T-cell (primary cell): Measurements from ENCODE around the gene ADGRD1. TPM values are rescaled to one million over a fixed set of nuclear protein-coding genes. Genes with fewer than 3 reads are reported as not detected.

Source experiments
- ATAC-seq, 4 experiments: fragments of 200-7000 bp in 3 of 4; fragments of 150-1000 bp in 1 of 4; cut with Tn5 transposase; replicated peaks in 1 of 4; 1 replicate in 3 of 4; 2 replicates in 1 of 4; pipeline ENCODE4 v1.10.0; 2021; ENCODE audit warnings: moderate library complexity in 3 of 4, mild to moderate bottlenecking in 2 of 4, moderate number of reproducible peaks in 1 of 4
- CTCF ChIA-PET, 2 donors: fragments of 300-600 bp; sonication (Branson Sonifier 250); formaldehyde crosslinking; loops; one replicate each; lab custom pipeline; 2022; ENCODE audit warnings: antibody characterized with exemption in 2 of 2; lab: Charles Lee
- POLR2A ChIA-PET, 2 donors: fragments of 300-600 bp; sonication (Branson Sonifier 250); formaldehyde crosslinking; loops; one replicate each; lab custom pipeline; 2022; ENCODE audit warnings: antibody characterized with exemption in 2 of 2; lab: Charles Lee
- DNase-seq, 35 experiments: peaks; one replicate each; pipeline versions ENCODE4 v3.0.0 to v3.0.0-alpha.2; 2013 to 2023
- H3K27ac ChIP-seq: one replicate; pipeline ENCODE4 v1.5.1; 2013; ENCODE audit warnings: low read length
- H3K27me3 ChIP-seq, 2 experiments: replicated peaks in 1 of 2; 1 replicate in 1 of 2; 2 replicates in 1 of 2; pipeline versions ENCODE4 v1.6.1 to v1.7.0; 2013; ENCODE audit warnings: low read length in 1 of 2, mixed read lengths in 1 of 2; ENCODE audit not compliant: control insufficient read depth in 2 of 2, insufficient read depth in 2 of 2; ENCODE audit errors: extremely low read depth in 1 of 2
- H3K36me3 ChIP-seq, 2 donors: 1 replicate in 1 of 2; 2 replicates in 1 of 2; pipeline versions ENCODE4 v1.6.1 to v1.7.0; 2013; ENCODE audit warnings: low read length in 1 of 2; ENCODE audit not compliant: control insufficient read depth in 2 of 2, insufficient read depth in 1 of 2; ENCODE audit errors: extremely low read depth in 1 of 2
- H3K4me1 ChIP-seq, 2 experiments: 1 replicate in 1 of 2; 2 replicates in 1 of 2; pipeline versions ENCODE4 v1.6.1 to v1.7.0; 2013; ENCODE audit warnings: low read length in 2 of 2, mixed read lengths in 1 of 2; ENCODE audit not compliant: insufficient read depth in 2 of 2, control insufficient read depth in 1 of 2; ENCODE audit errors: extremely low read depth in 1 of 2
- H3K4me3 ChIP-seq, 2 donors: 1 replicate in 1 of 2; 2 replicates in 1 of 2; pipeline versions ENCODE4 v1.5.1 to v1.7.0; 2013; ENCODE audit warnings: mild to moderate bottlenecking in 2 of 2, low read length in 1 of 2, moderate library complexity in 1 of 2; ENCODE audit not compliant: control insufficient read depth in 1 of 2; ENCODE audit errors: extremely low read depth in 1 of 2
- H3K9me3 ChIP-seq: 2 replicates; pipeline ENCODE4 v1.7.0; 2013
- H3K27ac Mint-ChIP-seq, 2 donors: one replicate each; pipeline ENCODE4 v1.8.0; 2020 to 2021; ENCODE audit warnings: mild to moderate bottlenecking in 2 of 2, mixed read lengths in 2 of 2
- H3K27me3 Mint-ChIP-seq, 2 donors: one replicate each; pipeline ENCODE4 v1.8.0; 2021 to 2022; ENCODE audit warnings: mixed read lengths in 2 of 2
- H3K36me3 Mint-ChIP-seq: one replicate; pipeline ENCODE4 v1.8.0; 2021; ENCODE audit warnings: mixed read lengths
- H3K4me1 Mint-ChIP-seq, 3 donors: one replicate each; pipeline ENCODE4 v1.8.0; 2020 to 2022; ENCODE audit warnings: mixed read lengths in 3 of 3, mild to moderate bottlenecking in 1 of 3
- H3K4me3 Mint-ChIP-seq, 3 donors: one replicate each; pipeline ENCODE4 v1.8.0; 2020 to 2022; ENCODE audit warnings: mild to moderate bottlenecking in 3 of 3, mixed read lengths in 3 of 3, moderate library complexity in 3 of 3
- H3K9me3 Mint-ChIP-seq, 3 donors: one replicate each; pipeline ENCODE4 v1.8.0; 2020 to 2022; ENCODE audit warnings: mixed read lengths in 3 of 3
- WGBS: methylation state at CpG from one replicate; pipeline ENCODE4 v1.1.5; 2013; ENCODE audit warnings: missing lambda C conversion rate; ENCODE audit not compliant: insufficient coverage; 5-methylcytosine and 5-hydroxymethylcytosine counted together
- total RNA-seq, 35 experiments: library from RNA in 6 of 35; stranded (reverse) in 6 of 35; fragments of 120-200 nt in 1 of 35; gene quantifications; one replicate each; pipeline versions ENCODE4 v1.2.1 to v1.2.4 and lab custom pipeline; 2013 to 2026

The ADGRD1 gene
- total RNA-seq, 5 donors from 2014 or later (not counting 1 experiment from before 2014, with no cell fraction given) = 0.29 to 1.1 (median 0.43) TPM; not detected in 1

- Mint-ChIP-seq H3K4me3 (no peak overlapping the region), H3K27me3 (peaks cover 6 to 10% of the 10 kb centered on the region in 2 donors), H3K4me1 (peaks cover 0 to 14% (median 4%) of the 10 kb centered on the region in 3 donors), H3K9me3 (no peaks in the 10 kb centered on the region), H3K27ac (no peak overlapping the region), H3K36me3 (no peaks in the 10 kb centered on the region)
- H3K36me3 ChIP-seq = no peaks in the 10 kb centered on the region
- CTCF ChIA-PET = no interaction called here
- no peak overlapping the region for H3K4me3 ChIP-seq
- H3K27ac ChIP-seq = no peak overlapping the region
- WGBS = 88% methylated on average over 26 of the region's 28 CpGs
- peaks cover 0 to 7% of the 10 kb centered on the region in 2 experiments for H3K4me1 ChIP-seq
- ATAC-seq (no peak), DNase-seq (peak in 1 of 35 experiments; percentile 1)
- POLR2A ChIA-PET = no interaction called here
- H3K27me3 ChIP-seq = peaks cover 0 to 18% of the 10 kb centered on the region in 2 experiments
- no peaks in the 10 kb centered on the region for H3K9me3 ChIP-seq
Observed at GRCh38 chr12:131088701-131089530, 135.2 kb downstream of the ADGRD1 start.

GRCh38 chr12:131089531-131090273 lies 136.0 kb downstream of the ADGRD1 start:
- Histone ChIP-seq H3K4me1 (peaks cover 0 to 7% of the 10 kb centered on the region in 2 experiments), H3K36me3 (no peaks in the 10 kb centered on the region), H3K27ac (no peak overlapping the region), H3K27me3 (peaks cover 0 to 10% of the 10 kb centered on the region in 2 experiments), H3K9me3 (no peaks in the 10 kb centered on the region), H3K4me3 (no peak overlapping the region)
- ATAC-seq = no peak
- CTCF ChIA-PET = no interaction called here
- Mint-ChIP-seq H3K9me3 (no peaks in the 10 kb centered on the region), H3K27me3 (peaks cover 5 to 8% of the 10 kb centered on the region in 2 donors), H3K4me1 (peaks cover 0 to 14% (median 4%) of the 10 kb centered on the region in 3 donors), H3K36me3 (no peaks in the 10 kb centered on the region), H3K27ac (no peak overlapping the region), H3K4me3 (no peak overlapping the region)
- WGBS = 78% methylated on average over 9 of the region's 11 CpGs
- no peak for DNase-seq
- POLR2A ChIA-PET = no interaction called here

- peaks cover 0 to 14% (median 4%) of the 10 kb centered on the region in 3 donors for H3K4me1 Mint-ChIP-seq
- no peak overlapping the region for H3K27ac ChIP-seq
Observed at GRCh38 chr12:131090274-131091210, 136.8 kb downstream of the ADGRD1 start.

GRCh38 chr12:131091413-131091975 lies 137.8 kb downstream of the ADGRD1 start:
- 24% methylated on average over 7 of the region's 13 CpGs for WGBS
- POLR2A ChIA-PET = no interaction called here
- no peaks in the 10 kb centered on the region for H3K9me3 Mint-ChIP-seq
- Histone ChIP-seq H3K9me3 (no peaks in the 10 kb centered on the region), H3K4me3 (no peak overlapping the region), H3K27me3 (peaks cover 0 to 11% of the 10 kb centered on the region in 2 experiments), H3K36me3 (no peaks in the 10 kb centered on the region), H3K27ac (no peak overlapping the region), H3K4me1 (peaks cover 0 to 7% of the 10 kb centered on the region in 2 experiments)
- no peak overlapping the region for H3K27ac Mint-ChIP-seq
- no peak overlapping the region for H3K4me3 Mint-ChIP-seq
- DNase-seq (peak in 1 of 35 experiments; percentile 11), ATAC-seq (no peak)
- H3K27me3 Mint-ChIP-seq = peaks cover 0 to 4% of the 10 kb centered on the region in 2 donors
- H3K36me3 Mint-ChIP-seq = no peaks in the 10 kb centered on the region
- CTCF ChIA-PET = no interaction called here
- H3K4me1 Mint-ChIP-seq = peaks cover 0 to 14% (median 4%) of the 10 kb centered on the region in 3 donors

More at GRCh38 chr12:131090274-131091210, 136.8 kb downstream of the ADGRD1 start:
- Histone ChIP-seq H3K36me3 (no peaks in the 10 kb centered on the region), H3K9me3 (no peaks in the 10 kb centered on the region), H3K27me3 (peaks cover 0 to 7% of the 10 kb centered on the region in 2 experiments), H3K4me1 (peaks cover 0 to 7% of the 10 kb centered on the region in 2 experiments), H3K4me3 (no peak overlapping the region)
- CTCF ChIA-PET = no interaction called here
- Mint-ChIP-seq H3K36me3 (no peaks in the 10 kb centered on the region), H3K27me3 (peaks cover 0 to 7% of the 10 kb centered on the region in 2 donors), H3K4me3 (no peak overlapping the region), H3K27ac (no peak overlapping the region), H3K9me3 (no peaks in the 10 kb centered on the region)
- no peak for ATAC-seq
- DNase-seq = peak in 2 of 35 experiments; percentile 2 to 9
- POLR2A ChIA-PET = no interaction called here
- 71% methylated on average over 10 of the region's 14 CpGs for WGBS

GRCh38 chr12:131091976-131092691 lies 138.4 kb downstream of the ADGRD1 start:
- Histone ChIP-seq H3K4me1 (peaks cover 0 to 7% of the 10 kb centered on the region in 2 experiments), H3K9me3 (no peaks in the 10 kb centered on the region), H3K27ac (no peak overlapping the region), H3K4me3 (no peak overlapping the region), H3K36me3 (no peaks in the 10 kb centered on the region), H3K27me3 (peaks cover 0 to 16% of the 10 kb centered on the region in 2 experiments)
- ChIA-PET CTCF (no interaction called here), POLR2A (no interaction called here)
- H3K9me3 Mint-ChIP-seq = no peaks in the 10 kb centered on the region
- ATAC-seq (no peak), DNase-seq (peak in 2 of 35 experiments; percentile 1 to 20)
- H3K4me1 Mint-ChIP-seq = peaks cover 0 to 14% (median 4%) of the 10 kb centered on the region in 3 donors
- H3K4me3 Mint-ChIP-seq = no peak overlapping the region
- no peaks in the 10 kb centered on the region for H3K36me3 Mint-ChIP-seq
- no peak overlapping the region for H3K27ac Mint-ChIP-seq
- WGBS = 78% methylated on average over 16 of the region's 18 CpGs
- H3K27me3 Mint-ChIP-seq = peaks cover 0 to 4% of the 10 kb centered on the region in 2 donors
